ENCODE data around the gene CARMIL3. TPM values are rescaled to one million over a fixed set of nuclear protein-coding genes. Genes with fewer than 3 reads are reported as not detected.

Gene CARMIL3
- total RNA-seq, 4 donors from 2014 or later, result 0.17 to 0.33 (median 0.22) TPM; not detected in 1

DNA sequence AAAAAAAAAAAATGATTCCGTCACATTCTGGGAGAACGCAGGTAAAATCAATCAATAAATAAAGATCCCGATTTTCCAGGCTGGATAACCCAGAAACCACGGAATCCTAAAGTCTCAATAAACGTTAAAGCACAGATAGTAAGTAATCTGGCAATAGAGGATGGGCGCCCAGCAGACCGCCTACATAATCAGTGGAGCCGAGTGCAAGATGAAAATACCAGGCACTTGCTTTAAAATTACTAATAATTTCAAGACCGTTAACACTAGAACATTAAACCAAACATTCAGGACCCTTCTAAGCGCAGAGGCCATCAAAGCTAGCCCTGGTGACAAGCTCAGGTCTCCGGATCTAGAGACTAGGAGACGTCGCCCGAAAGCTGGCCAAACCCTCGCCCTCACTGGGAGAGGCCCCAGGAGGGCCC lies 61.6 kb downstream of the CARMIL3 start:
- TF ChIP-seq, protein P1, sequence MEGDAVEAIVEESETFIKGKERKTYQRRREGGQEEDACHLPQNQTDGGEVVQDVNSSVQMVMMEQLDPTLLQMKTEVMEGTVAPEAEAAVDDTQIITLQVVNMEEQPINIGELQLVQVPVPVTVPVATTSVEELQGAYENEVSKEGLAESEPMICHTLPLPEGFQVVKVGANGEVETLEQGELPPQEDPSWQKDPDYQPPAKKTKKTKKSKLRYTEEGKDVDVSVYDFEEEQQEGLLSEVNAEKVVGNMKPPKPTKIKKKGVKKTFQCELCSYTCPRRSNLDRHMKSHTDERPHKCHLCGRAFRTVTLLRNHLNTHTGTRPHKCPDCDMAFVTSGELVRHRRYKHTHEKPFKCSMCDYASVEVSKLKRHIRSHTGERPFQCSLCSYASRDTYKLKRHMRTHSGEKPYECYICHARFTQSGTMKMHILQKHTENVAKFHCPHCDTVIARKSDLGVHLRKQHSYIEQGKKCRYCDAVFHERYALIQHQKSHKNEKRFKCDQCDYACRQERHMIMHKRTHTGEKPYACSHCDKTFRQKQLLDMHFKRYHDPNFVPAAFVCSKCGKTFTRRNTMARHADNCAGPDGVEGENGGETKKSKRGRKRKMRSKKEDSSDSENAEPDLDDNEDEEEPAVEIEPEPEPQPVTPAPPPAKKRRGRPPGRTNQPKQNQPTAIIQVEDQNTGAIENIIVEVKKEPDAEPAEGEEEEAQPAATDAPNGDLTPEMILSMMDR (IDR thresholded peaks at IDR 0.05; ENCODE audit: low read depth), result no peak

DNA sequence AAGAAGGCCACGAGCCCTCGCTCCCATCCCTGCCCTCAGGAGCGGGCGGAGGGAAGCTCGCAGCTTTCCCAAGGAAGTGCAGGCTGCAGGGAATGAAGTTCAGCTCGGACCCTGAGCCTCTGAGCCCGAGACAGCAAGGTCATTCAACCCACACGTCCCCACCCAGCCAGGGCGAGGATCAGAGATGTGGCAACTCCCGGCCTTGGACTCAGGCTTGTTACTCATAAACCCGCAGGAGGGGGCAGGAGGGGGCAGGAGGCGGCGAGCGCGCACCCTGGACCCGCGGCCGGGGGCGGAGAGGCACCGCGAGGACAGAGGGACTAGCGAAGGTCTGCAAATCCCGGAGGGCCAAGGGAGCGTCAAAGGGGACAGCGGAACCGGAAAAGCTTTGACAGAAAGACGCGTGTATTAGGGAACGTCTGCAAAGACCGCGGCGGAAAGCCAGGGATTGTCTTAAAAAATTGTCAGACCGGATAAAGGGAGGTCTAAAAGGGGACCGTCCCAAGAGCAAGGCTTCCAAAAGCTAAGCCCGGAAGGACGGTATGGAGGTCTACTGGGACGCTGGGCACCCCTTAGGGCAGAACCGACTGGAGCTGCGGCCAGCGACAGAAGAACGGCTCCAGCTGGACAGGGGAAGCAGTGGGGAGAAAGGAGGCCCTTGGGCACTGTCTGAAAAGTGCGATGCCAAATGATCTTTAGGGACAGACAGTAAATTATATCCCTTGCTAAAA lies 62.2 kb downstream of the CARMIL3 start:
- TF ChIP-seq, protein P1 (IDR thresholded peaks at IDR 0.05; ENCODE audit: low read depth), result no peak

DNA sequence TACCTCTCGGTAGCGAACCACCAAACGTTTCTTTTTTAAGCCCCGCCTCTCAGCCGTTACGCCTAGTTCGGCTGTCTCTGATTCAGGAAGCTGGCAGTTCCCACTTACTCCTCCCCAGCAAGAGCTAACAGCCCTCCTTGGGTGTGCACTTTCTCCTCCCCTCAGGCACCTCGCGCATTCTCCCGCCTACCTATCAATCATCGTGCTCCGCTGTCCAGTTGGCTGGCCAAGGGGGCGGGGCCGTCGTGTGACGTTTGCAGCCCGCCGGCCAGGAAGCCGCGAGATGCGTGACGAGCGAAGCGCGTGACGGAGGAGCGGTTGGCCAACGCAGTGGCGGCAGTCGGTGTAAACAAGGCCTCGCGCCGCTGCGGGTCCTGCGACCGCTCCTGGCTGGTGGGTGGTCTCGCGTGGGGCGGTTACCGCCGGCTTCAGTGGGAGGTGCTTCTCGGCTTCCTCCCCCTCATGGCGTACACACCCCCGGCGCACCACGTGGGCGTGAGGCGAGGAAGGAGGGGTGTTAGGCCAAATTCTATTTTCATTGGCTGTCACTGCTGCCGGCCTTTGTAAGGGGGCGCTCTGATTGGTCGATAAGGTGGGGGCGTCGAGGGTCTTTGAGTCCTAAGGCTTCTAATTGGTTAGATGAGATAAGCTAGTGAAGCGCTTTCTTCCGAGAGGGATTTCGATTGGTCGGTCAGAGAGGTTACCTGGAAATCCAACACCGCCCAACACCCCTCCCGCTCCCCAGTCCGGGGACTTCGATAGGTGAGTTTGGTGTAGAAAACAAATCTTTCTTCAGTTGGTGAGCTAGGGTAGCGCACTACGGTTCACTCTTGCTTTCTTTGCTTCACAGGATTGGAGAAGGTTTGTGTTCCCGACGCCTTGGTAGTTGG lies 63.0 kb downstream of the CARMIL3 start, which contains the start of the genes DCAF11 and NRL:
Gene DCAF11, plus strand, starts transcription at position 246 of the 890 bp plus-strand sequence. CDS start 818 bp downstream, outside the sequence.
Gene NRL, minus strand, starts transcription at position 418 of the 890 bp plus-strand sequence. CDS start 32,101 bp downstream, outside the sequence.
- TF ChIP-seq, protein P1 (IDR thresholded peaks at IDR 0.05; ENCODE audit: low read depth), result no peak

DNA sequence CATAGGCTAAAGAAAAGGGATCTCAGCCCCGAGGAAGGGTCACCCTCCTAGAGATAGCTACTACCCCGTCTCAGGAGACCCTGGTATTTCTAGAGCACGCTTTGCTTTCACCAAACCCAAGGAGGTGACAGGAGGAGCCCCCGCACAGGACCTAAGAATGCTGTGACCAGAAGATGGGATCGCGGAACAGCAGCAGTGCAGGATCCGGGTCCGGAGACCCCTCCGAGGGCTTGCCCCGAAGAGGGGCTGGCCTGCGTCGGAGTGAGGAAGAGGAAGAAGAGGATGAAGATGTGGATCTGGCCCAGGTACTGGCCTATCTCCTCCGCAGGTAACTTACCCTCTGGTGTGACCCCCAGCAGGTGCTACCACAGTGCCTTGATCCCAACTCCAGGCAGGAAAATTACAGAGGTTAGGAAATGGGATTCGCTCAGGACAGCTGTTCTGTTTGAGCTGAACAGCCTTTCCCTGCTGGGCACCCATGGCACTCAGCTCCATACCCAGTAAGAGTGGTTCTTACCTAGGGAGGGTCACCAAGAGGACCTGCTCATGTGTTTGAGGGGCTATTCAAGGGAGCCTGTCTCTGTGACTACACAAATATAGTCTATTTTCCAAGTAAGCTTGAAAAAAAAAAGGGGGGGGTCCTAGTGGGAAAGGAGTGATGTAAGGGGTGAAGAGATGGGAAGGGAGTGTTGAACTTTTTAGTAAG lies 63.8 kb downstream of the CARMIL3 start:
- TF ChIP-seq, protein P1 (IDR thresholded peaks at IDR 0.05; ENCODE audit: low read depth), result no peak

DNA sequence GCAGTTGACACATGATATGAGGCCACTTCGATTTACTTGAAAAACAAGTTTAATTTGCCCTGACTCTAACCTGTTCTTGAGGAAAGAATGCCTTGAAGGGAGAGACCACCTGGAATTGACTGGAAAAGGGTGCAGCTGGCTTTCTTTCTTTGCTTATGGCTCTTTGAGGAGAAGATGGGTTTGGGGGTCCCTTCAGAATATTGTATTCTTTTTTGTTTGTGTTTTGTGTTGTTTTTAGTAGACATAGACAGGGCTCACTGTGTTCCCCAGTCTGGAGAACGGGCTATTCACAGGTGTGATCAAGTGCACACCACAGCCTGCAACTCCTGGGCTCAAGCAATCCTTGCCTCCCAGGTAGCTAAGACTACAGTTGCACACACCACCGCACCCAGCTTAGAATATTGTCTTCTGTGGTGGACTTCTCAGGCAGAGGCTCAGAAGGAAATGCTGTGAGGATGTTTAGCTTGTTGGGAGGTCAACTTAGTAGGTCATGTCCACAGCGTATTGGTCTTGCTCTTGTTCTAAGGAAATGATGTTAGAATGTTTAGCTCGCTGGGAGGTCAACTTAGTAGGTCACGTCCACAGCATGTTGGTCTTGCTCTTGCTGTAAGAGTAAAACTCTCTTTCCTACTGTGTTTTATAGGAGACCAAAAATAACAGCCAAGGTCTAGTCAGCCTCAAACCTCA lies 64.5 kb downstream of the CARMIL3 start:
- TF ChIP-seq, protein P1 (IDR thresholded peaks at IDR 0.05; ENCODE audit: low read depth), result no peak

DNA sequence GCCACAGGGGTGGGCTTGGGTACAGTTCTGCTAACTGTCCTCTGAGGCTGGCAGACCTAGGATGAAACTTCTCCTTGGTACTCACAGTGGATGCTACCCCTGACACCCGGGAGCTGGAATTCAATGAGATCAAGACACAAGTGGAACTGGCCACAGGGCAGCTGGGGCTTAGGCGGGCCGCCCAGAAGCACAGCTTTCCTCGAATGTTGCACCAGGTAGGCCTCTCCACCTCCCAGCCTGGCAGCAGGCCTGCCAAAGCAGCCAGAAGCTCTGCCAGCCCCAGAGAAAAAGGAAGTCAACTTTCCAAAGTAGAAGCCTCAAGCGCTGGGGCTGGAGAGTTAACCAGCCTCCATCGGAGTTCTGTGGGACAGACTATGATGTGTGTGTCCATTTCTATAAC lies 65.4 kb downstream of the CARMIL3 start:
- TF ChIP-seq, protein P1 (IDR thresholded peaks at IDR 0.05; ENCODE audit: low read depth), result no peak

Other genes with a start within 250 kb of the CARMIL3 start
- gene DHRS4, start 98.2 kb upstream of the CARMIL3 start, total RNA-seq, result 10 to 100 TPM; 42.0 to 60.7 (median 45.8) TPM
- 10 to 100 TPM; 13.9 to 26.4 (median 20.9) TPM for gene DHRS4L2, start 63.1 kb upstream of the CARMIL3 start, total RNA-seq
- not detected for gene CPNE6, start 19.6 kb downstream of the CARMIL3 start, total RNA-seq
- gene PCK2, start 42.3 kb downstream of the CARMIL3 start, total RNA-seq, result 100 to 1,000 TPM in 1 of 4 donors, 10 to 100 TPM in 3; 24.0 to 125 (median 53.1) TPM
- 10 to 100 TPM; 39.6 to 83.5 (median 53.2) TPM for gene DCAF11, start 62.8 kb downstream of the CARMIL3 start, total RNA-seq
- 1 to 10 TPM in 3 of 4 donors, not detected in 1; 1.0 to 3.0 (median 1.1) TPM for gene NRL, start 62.9 kb downstream of the CARMIL3 start, total RNA-seq
- under 1 TPM in 1 of 4 donors, not detected in 3; 0.68 TPM for gene FITM1, start 78.7 kb downstream of the CARMIL3 start, total RNA-seq
- gene PSME1, start 84.2 kb downstream of the CARMIL3 start, total RNA-seq, result 100 to 1,000 TPM in 2 of 4 donors, 10 to 100 TPM in 2; 89.6 to 110 (median 99.7) TPM
- gene EMC9, start 89.6 kb downstream of the CARMIL3 start, total RNA-seq, result 10 to 100 TPM in 2 of 4 donors, 1 to 10 TPM in 2; 6.7 to 16.3 (median 11.6) TPM
- gene PSME2, start 94.6 kb downstream of the CARMIL3 start, total RNA-seq, result 10 to 100 TPM; 34.5 to 42.8 (median 39.5) TPM
- gene RNF31, start 95.5 kb downstream of the CARMIL3 start, total RNA-seq, result 10 to 100 TPM; 21.7 to 54.8 (median 27.4) TPM
- gene IRF9, start 109.3 kb downstream of the CARMIL3 start, total RNA-seq, result 10 to 100 TPM; 31.6 to 83.1 (median 55.9) TPM
- 10 to 100 TPM in 1 of 4 donors, 1 to 10 TPM in 3; 3.1 to 27.7 (median 5.5) TPM for gene REC8, start 120.1 kb downstream of the CARMIL3 start, total RNA-seq
- 10 to 100 TPM; 12.1 to 60.0 (median 17.3) TPM for gene IPO4, start 136.8 kb downstream of the CARMIL3 start, total RNA-seq
- gene TM9SF1, start 143.4 kb downstream of the CARMIL3 start, total RNA-seq, result 10 to 100 TPM; 36.7 to 46.6 (median 41.5) TPM
- not detected for gene TSSK4, start 153.7 kb downstream of the CARMIL3 start, total RNA-seq
- 100 to 1,000 TPM in 2 of 4 donors, 10 to 100 TPM in 2; 54.1 to 114 (median 82.3) TPM for gene CHMP4A, start 161.5 kb downstream of the CARMIL3 start, total RNA-seq
- 10 to 100 TPM; 14.3 to 30.3 (median 24.1) TPM for gene MDP1, start 164.1 kb downstream of the CARMIL3 start, total RNA-seq
- 100 to 1,000 TPM; 106 to 156 (median 122) TPM for gene NEDD8, start 180.4 kb downstream of the CARMIL3 start, total RNA-seq
- gene GMPR2, start 180.9 kb downstream of the CARMIL3 start, total RNA-seq, result 10 to 100 TPM; 31.3 to 75.5 (median 54.3) TPM
- 10 to 100 TPM; 46.1 to 68.0 (median 58.3) TPM for gene TINF2, start 190.6 kb downstream of the CARMIL3 start, total RNA-seq
- gene TGM1, start 211.2 kb downstream of the CARMIL3 start, total RNA-seq, result 1 to 10 TPM in 1 of 4 donors, under 1 TPM in 2, not detected in 1; 0.49 to 1.3 (median 0.85) TPM
- gene RABGGTA, start 219.6 kb downstream of the CARMIL3 start, total RNA-seq, result 10 to 100 TPM; 11.9 to 34.9 (median 22.6) TPM
- gene DHRS1, start 247.8 kb downstream of the CARMIL3 start, total RNA-seq, result 10 to 100 TPM; 22.7 to 33.0 (median 28.6) TPM
- gene NOP9, start 247.8 kb downstream of the CARMIL3 start, total RNA-seq, result 10 to 100 TPM; 14.3 to 19.4 (median 15.1) TPM